ENCODE results near the gene STK24.

The STK24 gene

GRCh38 chr13:98442391-98443230, 134.3 kb downstream of the STK24 start:
- TF ChIP-seq CTCF (conservative IDR thresholded peaks at IDR 0.05): no peak
- no peak overlapping the region for H3K27ac ChIP-seq

GRCh38 chr13:98441056-98441676, 135.7 kb downstream of the STK24 start:
- TF ChIP-seq CTCF (conservative IDR thresholded peaks at IDR 0.05): no peak
- no peak overlapping the region for H3K27ac ChIP-seq

GRCh38 chr13:98440390-98441055, 136.4 kb downstream of the STK24 start:
- TF ChIP-seq CTCF (conservative IDR thresholded peaks at IDR 0.05): no peak
- H3K27ac ChIP-seq: no peak overlapping the region

GRCh38 chr13:98439896-98440295, 137.0 kb downstream of the STK24 start:
- TF ChIP-seq CTCF (conservative IDR thresholded peaks at IDR 0.05): no peak
- H3K27ac ChIP-seq: no peak overlapping the region

- TF ChIP-seq CTCF (conservative IDR thresholded peaks at IDR 0.05): no peak
- no peak overlapping the region for H3K27ac ChIP-seq
Measured at GRCh38 chr13:98439126-98439828, 137.6 kb downstream of the STK24 start.

GRCh38 chr13:98438246-98439125, 138.4 kb downstream of the STK24 start:
- no peak overlapping the region for H3K27ac ChIP-seq

More at GRCh38 chr13:98438246-98439125, 138.4 kb downstream of the STK24 start:
- no peak for TF ChIP-seq CTCF (conservative IDR thresholded peaks at IDR 0.05)

Data from VCaP (cell line).